SK-N-SH (cell line): ENCODE results near the gene OR6C74. TPM values are rescaled to one million over a fixed set of nuclear protein-coding genes. Genes with fewer than 3 reads are reported as not detected.

Experiments used
- CTCF ChIA-PET: fragments of 300-600, 350-600 bp; formaldehyde crosslinking; extraction: SDS; loops from one replicate; lab custom pipeline; 2021; lab: Yijun Ruan, JAX
- POLR2A ChIA-PET: fragments of 350-600 bp; sonication (Branson Sonifier 250); formaldehyde crosslinking; extraction: SDS; loops from one replicate; lab custom pipeline; 2020; ENCODE audit warnings: antibody characterized with exemption, inconsistent platforms; lab: Yijun Ruan, JAX
- DNase-seq: peaks from one replicate; pipeline ENCODE4 v3.0.0; 2012
- H2AFZ ChIP-seq: fragments of 200-600 bp; sonication (generic); 2 replicates; pipeline ENCODE4 v1.8.1; 2016; ENCODE audit warnings: antibody characterized with exemption, mild to moderate bottlenecking, low read depth
- H3F3A ChIP-seq: fragments of 200-600 bp; sonication (generic); replicated peaks from 2 replicates; pipeline ENCODE3; 2016; ENCODE audit warnings: antibody characterized with exemption, mild to moderate bottlenecking; ENCODE audit not compliant: insufficient read depth
- H3K27ac ChIP-seq, 2 experiments: fragments of 200-500 bp in 1 of 2; fragments of 200-600 bp in 1 of 2; sonication (Bioruptor generic) in 1 of 2; sonication (generic), shearing (Covaris generic) in 1 of 2; 2 replicates each; pipeline versions ENCODE4 v1.5.1 to v1.6.1; 2014 to 2016; ENCODE audit warnings: low read depth in 2 of 2, inconsistent platforms in 1 of 2, low read length in 1 of 2, mild to moderate bottlenecking in 1 of 2, mixed read lengths in 1 of 2
- H3K27me3 ChIP-seq: fragments of 200-600 bp; sonication (generic), shearing (Covaris generic); 2 replicates; pipeline ENCODE4 v1.6.1; 2016; ENCODE audit warnings: mixed run types; ENCODE audit not compliant: insufficient read depth
- H3K36me3 ChIP-seq, 2 experiments: fragments of 200-500 bp in 1 of 2; fragments of 200-600 bp in 1 of 2; sonication (Bioruptor generic) in 1 of 2; sonication (generic) in 1 of 2; replicated peaks in 1 of 2; 2 replicates each; pipeline versions ENCODE3 to v1.5.1; 2014 to 2016; ENCODE audit warnings: low read length in 1 of 2, mild to moderate bottlenecking in 1 of 2; ENCODE audit not compliant: insufficient read depth in 2 of 2, control insufficient read depth in 1 of 2
- H3K4me1 ChIP-seq, 2 experiments: fragments of 200-500 bp in 1 of 2; fragments of 200-600 bp in 1 of 2; sonication (Bioruptor generic) in 1 of 2; sonication (generic), shearing (Covaris generic) in 1 of 2; 2 replicates each; pipeline versions ENCODE4 v1.5.1 to v1.6.1; 2014 to 2016; ENCODE audit warnings: low read depth in 1 of 2, low read length in 1 of 2, mixed run types in 1 of 2; ENCODE audit not compliant: insufficient read depth in 2 of 2, control insufficient read depth in 1 of 2
- H3K4me2 ChIP-seq: fragments of 200-600 bp; sonication (generic), shearing (Covaris generic); 2 replicates; pipeline ENCODE4 v1.6.1; 2017; ENCODE audit warnings: mixed run types
- H3K4me3 ChIP-seq, 2 experiments: fragments of 200-500 bp in 1 of 2; fragments of 200-600 bp in 1 of 2; sonication (Bioruptor generic) in 1 of 2; sonication (generic), shearing (Covaris generic) in 1 of 2; 2 replicates each; pipeline versions ENCODE4 v1.5.1 to v1.8.1; 2014 to 2016; ENCODE audit warnings: low read depth in 2 of 2, inconsistent platforms in 1 of 2, low read length in 1 of 2, mild to moderate bottlenecking in 1 of 2, mixed read lengths in 1 of 2, moderate library complexity in 1 of 2
- H3K79me2 ChIP-seq: fragments of 200-600 bp; sonication (generic); 2 replicates; pipeline ENCODE4 v1.8.1; 2017; ENCODE audit warnings: mild to moderate bottlenecking; ENCODE audit not compliant: insufficient read depth
- H3K9ac ChIP-seq: fragments of 200-600 bp; sonication (generic); 2 replicates; pipeline ENCODE4 v1.6.1; 2017; ENCODE audit warnings: mixed run types
- H3K9me2 ChIP-seq: fragments of 200-600 bp; sonication (generic); 2 replicates; pipeline ENCODE4 v1.6.1; 2017; ENCODE audit warnings: mixed run types
- H3K9me3 ChIP-seq: fragments of 200-600 bp; sonication (generic); 2 replicates; pipeline ENCODE4 v1.6.1; 2017; ENCODE audit warnings: mixed run types, mild to moderate bottlenecking, moderate library complexity
- H4K20me1 ChIP-seq: fragments of 200-600 bp; sonication (generic); 2 replicates; pipeline ENCODE4 v1.6.1; 2017; ENCODE audit warnings: mild to moderate bottlenecking, mixed run types; ENCODE audit not compliant: insufficient read depth
- CHD2 ChIP-seq: fragments of 150-350 bp; IDR thresholded peaks from 2 replicates; pipeline ENCODE4 v1.6.1; 2018; ENCODE audit warnings: low read length; ENCODE audit not compliant: partially characterized antibody
- EP300 ChIP-seq, 2 experiments: IDR thresholded peaks; 2 replicates each; pipeline versions ENCODE4 v1.4.0 to v1.6.1; 2012; ENCODE audit warnings: borderline replicate concordance in 1 of 2, low read depth in 1 of 2, low read length in 1 of 2
- FOSL2 ChIP-seq: IDR thresholded peaks from 2 replicates; pipeline ENCODE4 v1.4.0; 2012; ENCODE audit warnings: low read depth, mild to moderate bottlenecking, moderate library complexity, borderline replicate concordance
- FOXM1 ChIP-seq: IDR thresholded peaks from 2 replicates; pipeline ENCODE4 v1.4.0; 2012; ENCODE audit warnings: low read depth, mild to moderate bottlenecking
- GABPA ChIP-seq: IDR thresholded peaks from 2 replicates; pipeline ENCODE4 v1.4.0; 2012; ENCODE audit warnings: low read depth, mild to moderate bottlenecking
- GATA2 ChIP-seq: sonication (generic); formaldehyde crosslinking; IDR thresholded peaks from 2 replicates; pipeline ENCODE4 v1.5.0; 2020; ENCODE audit warnings: mild to moderate bottlenecking, missing genetic modification reagents
- JUND ChIP-seq: IDR thresholded peaks from 2 replicates; pipeline ENCODE4 v1.4.0; 2012
- RAD21 ChIP-seq: IDR thresholded peaks from 2 replicates; pipeline ENCODE4 v1.6.1; 2012; ENCODE audit warnings: mild to moderate bottlenecking, low read length
- RCOR1 ChIP-seq: fragments of 150-350 bp; IDR thresholded peaks from 2 replicates; pipeline ENCODE4 v1.6.1; 2017; ENCODE audit warnings: antibody characterized with exemption, low read length
- RFX5 ChIP-seq: IDR thresholded peaks from 2 replicates; pipeline ENCODE4 v1.6.1; 2012; ENCODE audit warnings: mild to moderate bottlenecking, improper control_type of control experiment, low read length
- SIN3A ChIP-seq: IDR thresholded peaks from 2 replicates; pipeline ENCODE4 v1.6.1; 2012; ENCODE audit warnings: low read depth, mild to moderate bottlenecking, low read length, moderate library complexity, borderline replicate concordance
- SMC3 ChIP-seq: IDR thresholded peaks from 2 replicates; pipeline ENCODE4 v1.6.1; 2012; ENCODE audit warnings: low read depth, low read length, improper control_type of control experiment
- TCF12 ChIP-seq: IDR thresholded peaks from 2 replicates; pipeline ENCODE4 v1.4.0; 2012
- TEAD4 ChIP-seq: IDR thresholded peaks from 2 replicates; pipeline ENCODE4 v1.4.0; 2012; ENCODE audit warnings: mild to moderate bottlenecking, borderline replicate concordance; ENCODE audit not compliant: insufficient read depth
- YY1 ChIP-seq: IDR thresholded peaks from 2 replicates; pipeline ENCODE4 v1.4.0; 2012; ENCODE audit warnings: low read depth, mild to moderate bottlenecking
- WGBS: methylation state at CpG from one replicate; pipeline ENCODE4 v1.1.6; 2017; ENCODE audit warnings: low lambda C conversion rate; 5-methylcytosine and 5-hydroxymethylcytosine counted together
- polyA plus RNA-seq, 3 experiments: library from polyadenylated mRNA; depleted of rRNA; stranded (reverse); fragments of >200 nt; gene quantifications; 2 replicates each; pipeline ENCODE4 v1.2.3, GENCODE V29; 2012
- TF ChIP-seq, protein P1 (sequence below): IDR thresholded peaks from 2 replicates; pipeline ENCODE4 v1.4.0; 2012; ENCODE audit warnings: low read depth
- TF ChIP-seq, protein P2 (sequence below): IDR thresholded peaks from 2 replicates; pipeline ENCODE4 v1.4.0; 2012; ENCODE audit warnings: low read depth, borderline replicate concordance
- TF ChIP-seq, protein P3 (sequence below): IDR thresholded peaks from 2 replicates; pipeline ENCODE4 v1.4.0; 2012; ENCODE audit warnings: low read depth, borderline replicate concordance
- TF ChIP-seq, protein P4 (sequence below): IDR thresholded peaks from 2 replicates; pipeline ENCODE4; 2012
- TF ChIP-seq, protein P5 (sequence below): fragments of 200-600 bp; sonication (generic); IDR thresholded peaks from 2 replicates; pipeline ENCODE4 v1.6.1; 2017; ENCODE audit warnings: antibody characterized with exemption, mild to moderate bottlenecking, moderate library complexity

Gene OR6C74
- not detected in 2 replicates for polyA plus RNA-seq (2012; rRNA removed)
- not detected in 2 replicates for polyA plus RNA-seq (2012; cell fraction: cytosol; rRNA removed)
- not detected in 2 replicates for polyA plus RNA-seq (2012; cell fraction: nucleus; rRNA removed)

DNA sequence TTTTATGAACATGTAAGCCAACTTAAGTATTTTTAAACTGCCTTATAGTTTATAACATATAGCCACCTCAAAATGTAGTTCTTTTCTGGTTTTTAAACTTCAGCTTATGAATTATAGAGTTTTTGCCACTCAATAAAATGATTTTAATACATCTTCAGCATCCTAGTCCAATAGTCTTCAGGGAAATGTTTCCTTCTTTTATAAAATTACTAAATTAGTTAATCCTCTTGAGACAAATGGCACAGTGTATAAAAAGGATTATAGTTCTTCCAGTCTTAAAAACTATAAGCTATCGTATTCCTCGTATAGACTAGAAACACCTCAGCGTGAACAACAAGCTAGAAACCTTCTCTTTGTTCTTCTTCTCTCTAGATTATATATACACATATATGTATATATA lies at the start of gene OR6C74:
OR6C74 (plus strand) TSS at position 301 of the 400 bp plus-strand sequence. CDS start 2,679 bp downstream, outside the sequence.
- no peaks in the 10 kb centered on the region for H3K9me2 ChIP-seq
- CTCF ChIA-PET = no interaction called here

More for the DNA sequence above, at the start of gene OR6C74:
- no peak for DNase-seq
- Histone ChIP-seq H3K4me2 (no peak within 1 kb of the TSS), H3F3A (no peaks in the 10 kb centered on the region), H3K36me3 (no peaks in the 10 kb centered on the region), H3K27ac (no peak within 1 kb of the TSS), H3K9ac (no peak within 1 kb of the TSS), H3K27me3 (no peaks in the 10 kb centered on the region; the same call in 1 of the 2 replicates), H3K4me1 (no peaks in the 10 kb centered on the region), H4K20me1 (no peaks in the 10 kb centered on the region), H2AFZ (no peak within 1 kb of the TSS), H3K9me3 (no peaks in the 10 kb centered on the region), H3K79me2 (no peaks in the 10 kb centered on the region), H3K4me3 (no peak within 1 kb of the TSS)
- TF ChIP-seq, protein P1, sequence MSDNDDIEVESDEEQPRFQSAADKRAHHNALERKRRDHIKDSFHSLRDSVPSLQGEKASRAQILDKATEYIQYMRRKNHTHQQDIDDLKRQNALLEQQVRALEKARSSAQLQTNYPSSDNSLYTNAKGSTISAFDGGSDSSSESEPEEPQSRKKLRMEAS = no peak
- TF ChIP-seq TCF12 = no peak
- no peak for TF ChIP-seq YY1
- no peak for TF ChIP-seq TEAD4
- TF ChIP-seq, protein P2, sequence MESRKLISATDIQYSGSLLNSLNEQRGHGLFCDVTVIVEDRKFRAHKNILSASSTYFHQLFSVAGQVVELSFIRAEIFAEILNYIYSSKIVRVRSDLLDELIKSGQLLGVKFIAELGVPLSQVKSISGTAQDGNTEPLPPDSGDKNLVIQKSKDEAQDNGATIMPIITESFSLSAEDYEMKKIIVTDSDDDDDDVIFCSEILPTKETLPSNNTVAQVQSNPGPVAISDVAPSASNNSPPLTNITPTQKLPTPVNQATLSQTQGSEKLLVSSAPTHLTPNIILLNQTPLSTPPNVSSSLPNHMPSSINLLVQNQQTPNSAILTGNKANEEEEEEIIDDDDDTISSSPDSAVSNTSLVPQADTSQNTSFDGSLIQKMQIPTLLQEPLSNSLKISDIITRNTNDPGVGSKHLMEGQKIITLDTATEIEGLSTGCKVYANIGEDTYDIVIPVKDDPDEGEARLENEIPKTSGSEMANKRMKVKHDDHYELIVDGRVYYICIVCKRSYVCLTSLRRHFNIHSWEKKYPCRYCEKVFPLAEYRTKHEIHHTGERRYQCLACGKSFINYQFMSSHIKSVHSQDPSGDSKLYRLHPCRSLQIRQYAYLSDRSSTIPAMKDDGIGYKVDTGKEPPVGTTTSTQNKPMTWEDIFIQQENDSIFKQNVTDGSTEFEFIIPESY = no peak
- TF ChIP-seq JUND = no peak
- TF ChIP-seq, protein P3, sequence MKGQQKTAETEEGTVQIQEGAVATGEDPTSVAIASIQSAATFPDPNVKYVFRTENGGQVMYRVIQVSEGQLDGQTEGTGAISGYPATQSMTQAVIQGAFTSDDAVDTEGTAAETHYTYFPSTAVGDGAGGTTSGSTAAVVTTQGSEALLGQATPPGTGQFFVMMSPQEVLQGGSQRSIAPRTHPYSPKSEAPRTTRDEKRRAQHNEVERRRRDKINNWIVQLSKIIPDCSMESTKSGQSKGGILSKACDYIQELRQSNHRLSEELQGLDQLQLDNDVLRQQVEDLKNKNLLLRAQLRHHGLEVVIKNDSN = no peak
- no peak for TF ChIP-seq GATA2 (CRISPR knock-in tag)
- no peak for TF ChIP-seq RAD21
- TF ChIP-seq FOSL2 = no peak
- TF ChIP-seq, protein P4, sequence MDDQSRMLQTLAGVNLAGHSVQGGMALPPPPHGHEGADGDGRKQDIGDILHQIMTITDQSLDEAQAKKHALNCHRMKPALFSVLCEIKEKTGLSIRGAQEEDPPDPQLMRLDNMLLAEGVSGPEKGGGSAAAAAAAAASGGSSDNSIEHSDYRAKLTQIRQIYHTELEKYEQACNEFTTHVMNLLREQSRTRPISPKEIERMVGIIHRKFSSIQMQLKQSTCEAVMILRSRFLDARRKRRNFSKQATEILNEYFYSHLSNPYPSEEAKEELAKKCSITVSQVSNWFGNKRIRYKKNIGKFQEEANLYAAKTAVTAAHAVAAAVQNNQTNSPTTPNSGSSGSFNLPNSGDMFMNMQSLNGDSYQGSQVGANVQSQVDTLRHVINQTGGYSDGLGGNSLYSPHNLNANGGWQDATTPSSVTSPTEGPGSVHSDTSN = no peak
- no peak for TF ChIP-seq CHD2
- TF ChIP-seq RCOR1 = no peak
- TF ChIP-seq SIN3A = no peak
- no peak for TF ChIP-seq FOXM1
- no peak for TF ChIP-seq RFX5
- TF ChIP-seq GABPA = no peak
- no peak for TF ChIP-seq SMC3
- no peak for TF ChIP-seq EP300 (IDR thresholded peaks at IDR 0.05; ENCODE audit: borderline replicate concordance in 1 of 2, low read depth in 1 of 2, low read length in 1 of 2)
- TF ChIP-seq, protein P5, sequence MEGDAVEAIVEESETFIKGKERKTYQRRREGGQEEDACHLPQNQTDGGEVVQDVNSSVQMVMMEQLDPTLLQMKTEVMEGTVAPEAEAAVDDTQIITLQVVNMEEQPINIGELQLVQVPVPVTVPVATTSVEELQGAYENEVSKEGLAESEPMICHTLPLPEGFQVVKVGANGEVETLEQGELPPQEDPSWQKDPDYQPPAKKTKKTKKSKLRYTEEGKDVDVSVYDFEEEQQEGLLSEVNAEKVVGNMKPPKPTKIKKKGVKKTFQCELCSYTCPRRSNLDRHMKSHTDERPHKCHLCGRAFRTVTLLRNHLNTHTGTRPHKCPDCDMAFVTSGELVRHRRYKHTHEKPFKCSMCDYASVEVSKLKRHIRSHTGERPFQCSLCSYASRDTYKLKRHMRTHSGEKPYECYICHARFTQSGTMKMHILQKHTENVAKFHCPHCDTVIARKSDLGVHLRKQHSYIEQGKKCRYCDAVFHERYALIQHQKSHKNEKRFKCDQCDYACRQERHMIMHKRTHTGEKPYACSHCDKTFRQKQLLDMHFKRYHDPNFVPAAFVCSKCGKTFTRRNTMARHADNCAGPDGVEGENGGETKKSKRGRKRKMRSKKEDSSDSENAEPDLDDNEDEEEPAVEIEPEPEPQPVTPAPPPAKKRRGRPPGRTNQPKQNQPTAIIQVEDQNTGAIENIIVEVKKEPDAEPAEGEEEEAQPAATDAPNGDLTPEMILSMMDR = no peak
- POLR2A ChIA-PET = no interaction called here
- 2% methylated on average over 3 of the region's 3 CpGs for WGBS
